Thyroid gland (tissue), 4 donors: ENCODE measurements around the gene SPTBN4. TPM values are rescaled to one million over a fixed set of nuclear protein-coding genes. Genes with fewer than 3 reads are reported as not detected.

Experiments used
- DNase-seq, 2 donors: peaks; one replicate each; pipeline ENCODE4 v3.0.0-alpha.2; 2019
- H3K27ac ChIP-seq, 3 donors: fragments of 200-600 bp; sonication (generic); 1 replicate in 2 of 3; 2 replicates in 1 of 3; pipeline ENCODE4 v1.5.1; 2016 to 2019; ENCODE audit warnings: mild to moderate bottlenecking in 1 of 3, moderate library complexity in 1 of 3
- H3K27me3 ChIP-seq: fragments of 200-600 bp; sonication (generic); one replicate; pipeline ENCODE4 v1.5.1; 2019
- H3K36me3 ChIP-seq, 2 donors: fragments of 200-600 bp; sonication (generic); one replicate each; pipeline ENCODE4 v1.5.1; 2016 to 2019
- H3K4me1 ChIP-seq, 2 donors: fragments of 200-600 bp; sonication (generic); one replicate each; pipeline ENCODE4 v1.5.1; 2017 to 2019
- H3K4me3 ChIP-seq, 3 donors: fragments of 200-600 bp; sonication (generic); replicated peaks in 1 of 3; 1 replicate in 2 of 3; 2 replicates in 1 of 3; pipeline ENCODE4 v1.5.1; 2016; ENCODE audit warnings: mild to moderate bottlenecking in 1 of 3
- H3K9me3 ChIP-seq: fragments of 200-600 bp; sonication (generic); one replicate; pipeline ENCODE4 v1.5.1; 2017
- POLR2A ChIP-seq, 2 donors: fragments of 450-650 bp; IDR thresholded peaks; one replicate each; pipeline ENCODE4 v1.6.1; 2017; ENCODE audit warnings: antibody characterized with exemption in 2 of 2, mild to moderate bottlenecking in 2 of 2, moderate library complexity in 1 of 2
- WGBS, 2 donors: methylation state at CpG; one replicate each; pipeline ENCODE4 v1.1.5; 2017; 5-methylcytosine and 5-hydroxymethylcytosine counted together
- intact Hi-C: fragments of 100-400 bp; cut with DNase I; formaldehyde crosslinking; loops from one replicate; pipeline ENCODE4 v1.15.1; 2023
- total RNA-seq, 4 donors: library from RNA; depleted of rRNA; stranded (reverse); fragments of >200 nt; gene quantifications; one replicate each; pipeline ENCODE4 v1.2.3, GENCODE V29; 2016
- TF ChIP-seq, protein P1 (sequence below), 6 experiments: fragments of 200-600 bp in 3 of 6; fragments of 450-650 bp in 3 of 6; sonication (generic) in 3 of 6; IDR thresholded peaks; one replicate each; pipeline ENCODE4 v1.5.1; 2016 to 2019; ENCODE audit warnings: antibody characterized with exemption in 6 of 6, mild to moderate bottlenecking in 2 of 6, inconsistent platforms in 1 of 6, moderate library complexity in 1 of 6

Gene SPTBN4
- total RNA-seq, 4 donors from 2014 or later = 0.67 to 2.7 (median 1.0) TPM

DNA sequence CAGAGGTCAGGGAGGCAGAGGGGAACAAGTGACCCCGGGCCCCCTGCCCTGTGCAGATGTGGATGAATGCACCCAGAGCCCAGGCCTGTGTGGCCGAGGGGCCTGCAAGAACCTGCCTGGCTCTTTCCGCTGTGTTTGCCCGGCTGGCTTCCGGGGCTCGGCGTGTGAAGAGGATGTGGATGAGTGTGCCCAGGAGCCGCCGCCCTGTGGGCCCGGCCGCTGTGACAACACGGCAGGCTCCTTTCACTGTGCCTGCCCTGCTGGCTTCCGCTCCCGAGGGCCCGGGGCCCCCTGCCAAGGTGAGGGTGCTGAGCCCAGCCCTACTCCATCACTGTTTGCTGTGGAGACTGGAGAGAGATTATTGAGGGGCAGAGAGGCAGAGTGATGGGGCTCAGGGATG, 144.3 kb downstream of the SPTBN4 start:
- H3K27ac ChIP-seq = peak overlapping the region in 2 of 3 donors; percentile 83 to 88
- no peaks in the 10 kb centered on the region for H3K36me3 ChIP-seq
- intact Hi-C loops = no loop called here
- peaks cover 12 to 38% of the 10 kb centered on the region in 2 donors for H3K4me1 ChIP-seq
- no peaks in the 10 kb centered on the region for H3K9me3 ChIP-seq
- TF ChIP-seq POLR2A (IDR thresholded peaks at IDR 0.05) = no peak
- TF ChIP-seq, protein P1, sequence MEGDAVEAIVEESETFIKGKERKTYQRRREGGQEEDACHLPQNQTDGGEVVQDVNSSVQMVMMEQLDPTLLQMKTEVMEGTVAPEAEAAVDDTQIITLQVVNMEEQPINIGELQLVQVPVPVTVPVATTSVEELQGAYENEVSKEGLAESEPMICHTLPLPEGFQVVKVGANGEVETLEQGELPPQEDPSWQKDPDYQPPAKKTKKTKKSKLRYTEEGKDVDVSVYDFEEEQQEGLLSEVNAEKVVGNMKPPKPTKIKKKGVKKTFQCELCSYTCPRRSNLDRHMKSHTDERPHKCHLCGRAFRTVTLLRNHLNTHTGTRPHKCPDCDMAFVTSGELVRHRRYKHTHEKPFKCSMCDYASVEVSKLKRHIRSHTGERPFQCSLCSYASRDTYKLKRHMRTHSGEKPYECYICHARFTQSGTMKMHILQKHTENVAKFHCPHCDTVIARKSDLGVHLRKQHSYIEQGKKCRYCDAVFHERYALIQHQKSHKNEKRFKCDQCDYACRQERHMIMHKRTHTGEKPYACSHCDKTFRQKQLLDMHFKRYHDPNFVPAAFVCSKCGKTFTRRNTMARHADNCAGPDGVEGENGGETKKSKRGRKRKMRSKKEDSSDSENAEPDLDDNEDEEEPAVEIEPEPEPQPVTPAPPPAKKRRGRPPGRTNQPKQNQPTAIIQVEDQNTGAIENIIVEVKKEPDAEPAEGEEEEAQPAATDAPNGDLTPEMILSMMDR (IDR thresholded peaks at IDR 0.05) = no peak
- WGBS, 2 donors = 32 to 71% methylated on average over 7 to 13 of the region's 15 CpGs
- H3K27me3 ChIP-seq = no peaks in the 10 kb centered on the region
- no peak overlapping the region for H3K4me3 ChIP-seq
- DNase-seq = peak; percentile 57 to 60

DNA sequence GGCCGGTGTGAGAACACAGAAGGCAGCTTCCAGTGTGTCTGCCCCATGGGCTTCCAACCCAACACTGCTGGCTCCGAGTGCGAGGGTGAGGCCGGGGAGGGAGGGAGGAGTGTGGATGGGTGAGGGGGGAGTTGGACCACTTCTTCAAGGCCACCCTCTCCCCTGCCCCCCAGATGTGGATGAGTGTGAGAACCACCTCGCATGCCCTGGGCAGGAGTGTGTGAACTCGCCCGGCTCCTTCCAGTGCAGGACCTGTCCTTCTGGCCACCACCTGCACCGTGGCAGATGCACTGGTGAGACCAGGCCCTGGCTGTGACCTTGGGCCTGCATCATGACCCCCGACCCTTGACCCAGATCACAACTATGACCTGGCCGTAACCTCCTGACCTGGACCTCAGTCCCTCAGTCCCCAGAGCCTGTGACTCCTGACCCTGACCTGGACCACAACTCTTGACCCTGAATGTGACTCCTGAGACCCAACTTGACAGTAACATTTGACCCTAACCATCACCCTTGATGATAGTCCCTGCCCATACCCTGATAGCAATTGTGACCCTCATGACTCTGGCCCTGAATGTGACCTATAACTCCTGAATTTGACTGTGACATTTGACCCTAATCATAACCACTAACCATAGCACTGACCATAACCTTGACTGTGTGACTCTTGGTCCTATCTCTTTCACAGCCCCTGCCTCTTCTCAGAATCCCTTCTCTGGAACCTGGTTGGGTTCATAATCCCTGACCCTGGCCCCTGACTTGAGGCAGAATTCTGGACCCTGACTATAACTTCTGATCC, 145.3 kb downstream of the SPTBN4 start:
- 84 to 97% methylated on average over 7 to 8 of the region's 10 CpGs for WGBS, 2 donors
- peaks cover 12 to 33% of the 10 kb centered on the region in 2 donors for H3K4me1 ChIP-seq
- H3K4me3 ChIP-seq = no peak overlapping the region
- no peak for TF ChIP-seq POLR2A (IDR thresholded peaks at IDR 0.05)
- TF ChIP-seq, protein P1 (IDR thresholded peaks at IDR 0.05) = no peak
- H3K27ac ChIP-seq = no peak overlapping the region
- DNase-seq = no peak
- no peaks in the 10 kb centered on the region for H3K36me3 ChIP-seq
- no peaks in the 10 kb centered on the region for H3K27me3 ChIP-seq
- intact Hi-C loops = no loop called here
- H3K9me3 ChIP-seq = no peaks in the 10 kb centered on the region

DNA sequence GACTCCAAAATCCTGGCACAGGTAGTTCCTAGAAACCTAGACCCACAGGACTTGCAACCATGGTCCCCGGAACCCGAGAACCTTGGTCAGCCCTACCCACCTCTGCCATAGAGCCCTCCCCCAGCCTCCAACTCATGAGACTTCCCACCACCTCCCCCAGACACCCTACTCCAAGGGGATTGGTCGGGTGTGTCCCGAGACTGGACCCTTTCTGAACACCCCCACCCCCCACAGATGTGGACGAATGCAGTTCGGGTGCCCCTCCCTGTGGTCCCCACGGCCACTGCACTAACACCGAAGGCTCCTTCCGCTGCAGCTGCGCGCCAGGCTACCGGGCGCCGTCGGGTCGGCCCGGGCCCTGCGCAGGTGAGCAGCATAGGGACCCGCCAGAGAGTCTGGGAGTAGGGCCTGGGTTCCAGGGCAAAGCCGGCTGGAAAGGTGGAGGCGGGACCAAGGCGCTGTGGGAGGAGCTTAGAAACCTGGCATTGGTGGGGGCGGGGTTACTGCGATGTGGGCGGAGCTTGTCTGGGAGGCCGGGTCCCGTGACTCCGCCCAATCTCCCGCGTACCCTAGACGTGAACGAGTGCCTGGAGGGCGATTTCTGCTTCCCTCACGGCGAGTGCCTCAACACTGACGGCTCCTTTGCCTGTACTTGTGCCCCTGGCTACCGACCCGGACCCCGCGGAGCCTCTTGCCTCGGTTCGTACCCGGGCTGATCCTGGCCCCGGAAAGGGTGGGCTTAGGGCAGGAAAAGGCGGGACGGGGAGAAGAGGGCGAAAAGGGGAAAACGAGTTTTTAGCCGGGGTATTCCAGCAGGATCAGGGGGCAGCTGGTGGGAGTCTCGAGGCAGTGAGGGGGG, 146.3 kb downstream of the SPTBN4 start:
- intact Hi-C loops = no loop called here

DNA sequence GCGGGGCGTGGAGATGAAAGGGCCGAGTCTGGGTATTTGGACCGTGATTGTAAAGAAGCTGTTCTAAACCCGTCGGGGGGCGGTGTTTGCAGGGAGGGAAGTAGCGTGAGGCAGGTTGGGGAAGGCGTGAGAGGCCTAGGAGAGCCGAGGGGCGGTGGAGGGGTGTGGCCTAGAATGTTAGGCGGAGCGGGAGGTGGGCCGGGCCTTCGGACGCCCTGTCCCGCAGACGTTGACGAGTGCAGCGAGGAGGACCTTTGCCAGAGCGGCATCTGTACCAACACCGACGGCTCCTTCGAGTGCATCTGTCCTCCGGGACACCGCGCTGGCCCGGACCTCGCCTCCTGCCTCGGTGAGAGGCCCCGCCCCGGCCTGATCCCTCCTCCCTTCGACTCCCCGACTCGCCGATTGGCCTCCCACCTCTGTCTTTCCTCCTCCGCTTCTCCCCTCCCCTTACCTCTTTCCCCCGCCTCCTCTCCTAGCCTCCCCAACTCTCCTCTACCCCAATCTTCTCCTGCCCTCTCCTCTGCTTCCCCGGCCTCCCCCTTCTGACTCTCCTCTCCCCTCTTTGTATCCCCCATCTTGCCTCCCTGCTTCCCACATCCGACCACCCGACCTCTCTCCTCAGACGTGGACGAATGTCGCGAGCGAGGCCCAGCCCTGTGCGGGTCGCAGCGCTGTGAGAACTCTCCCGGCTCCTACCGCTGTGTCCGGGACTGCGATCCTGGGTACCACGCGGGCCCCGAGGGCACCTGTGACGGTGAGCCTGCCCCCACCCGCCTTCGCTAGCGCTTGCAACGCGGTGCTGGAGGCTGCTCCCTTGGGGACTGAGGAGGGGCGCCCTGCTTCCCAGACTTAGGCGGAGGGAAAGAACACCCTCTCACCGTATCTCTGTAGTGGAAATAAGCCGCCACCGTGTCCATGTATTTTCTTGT, 147.2 kb downstream of the SPTBN4 start:
- H3K4me1 ChIP-seq = peaks cover 11 to 25% of the 10 kb centered on the region in 2 donors
- DNase-seq = peak; percentile 89

More for the DNA sequence above, 146.3 kb downstream of the SPTBN4 start:
- no peaks in the 10 kb centered on the region for H3K9me3 ChIP-seq
- H3K27ac ChIP-seq = peak overlapping the region; percentile 10 to 66 (median 58)
- peak overlapping the region in 2 of 3 donors; percentile 23 to 57 for H3K4me3 ChIP-seq
- H3K4me1 ChIP-seq = peaks cover 12 to 25% of the 10 kb centered on the region in 2 donors
- TF ChIP-seq, protein P1 (IDR thresholded peaks at IDR 0.05) = no peak
- TF ChIP-seq POLR2A (IDR thresholded peaks at IDR 0.05) = no peak
- WGBS, 2 donors = 25 to 36% methylated on average over 34 to 44 of the region's 50 CpGs
- no peaks in the 10 kb centered on the region for H3K27me3 ChIP-seq
- DNase-seq = peak; percentile 56 to 58
- no peaks in the 10 kb centered on the region for H3K36me3 ChIP-seq

More for the DNA sequence above, 147.2 kb downstream of the SPTBN4 start:
- WGBS, 2 donors = 7 to 9% methylated on average over 56 to 57 of the region's 67 CpGs
- TF ChIP-seq, protein P1 (IDR thresholded peaks at IDR 0.05) = no peak
- TF ChIP-seq POLR2A (IDR thresholded peaks at IDR 0.05) = peak in 1 of 2 donors; percentile 53
- Histone ChIP-seq H3K36me3 (peaks cover 0 to 3% of the 10 kb centered on the region in 2 donors), H3K27me3 (no peaks in the 10 kb centered on the region), H3K4me3 (peak overlapping the region in 2 of 3 donors; percentile 48 to 57), H3K9me3 (no peaks in the 10 kb centered on the region), H3K27ac (peak overlapping the region; percentile 25 to 66 (median 58))
- intact Hi-C loops = no loop called here
